Ectodermal cell (in vitro differentiated cells): ENCODE measurements around the gene LDLRAD4.

ENCODE experiments used
- H3K27ac ChIP-seq: 2 replicates; pipeline ENCODE4 v1.7.0; 2013; ENCODE audit warnings: mild to moderate bottlenecking, low read depth, low read length; ENCODE audit not compliant: insufficient read depth, poor library complexity, severe bottlenecking
- H3K27me3 ChIP-seq: 2 replicates; pipeline ENCODE4 v1.7.0; 2013; ENCODE audit warnings: mild to moderate bottlenecking, low read length; ENCODE audit not compliant: insufficient read depth, control insufficient read depth, poor library complexity, severe bottlenecking
- H3K36me3 ChIP-seq: one replicate; pipeline ENCODE4 v1.7.0; 2013; ENCODE audit warnings: low read length; ENCODE audit not compliant: control insufficient read depth, insufficient read depth
- H3K4me1 ChIP-seq: one replicate; pipeline ENCODE4 v1.7.0; 2013; ENCODE audit warnings: low read length; ENCODE audit not compliant: control insufficient read depth, insufficient read depth
- H3K4me3 ChIP-seq: 2 replicates; pipeline ENCODE4 v1.7.0; 2013; ENCODE audit warnings: low read depth, low read length, control low read depth; ENCODE audit not compliant: insufficient read depth
- H3K9me3 ChIP-seq: 2 replicates; pipeline ENCODE4 v1.7.0; 2013; ENCODE audit warnings: mild to moderate bottlenecking, low read length, moderate library complexity; ENCODE audit not compliant: control insufficient read depth
- WGBS, 2 experiments: methylation state at CpG; one replicate each; pipeline ENCODE4 v1.1.7; 2013; ENCODE audit warnings: missing lambda C conversion rate in 2 of 2; 5-methylcytosine and 5-hydroxymethylcytosine counted together

The LDLRAD4 gene

GRCh38 chr18:13236411-13236810 is 17.9 kb downstream of the LDLRAD4 start:
- 92 to 96% methylated on average over 9 of the region's 9 CpGs for WGBS, 2 experiments
- Histone ChIP-seq H3K9me3 (no peaks in the 10 kb centered on the region), H3K4me3 (no peak overlapping the region), H3K36me3 (no peaks in the 10 kb centered on the region), H3K27ac (no peak overlapping the region), H3K27me3 (no peaks in the 10 kb centered on the region), H3K4me1 (no peaks in the 10 kb centered on the region)

GRCh38 chr18:13237073-13237472 is 18.5 kb downstream of the LDLRAD4 start:
- Histone ChIP-seq H3K36me3 (no peaks in the 10 kb centered on the region), H3K27me3 (no peaks in the 10 kb centered on the region)

GRCh38 chr18:13237641-13238040 is 19.1 kb downstream of the LDLRAD4 start:
- H3K4me3 ChIP-seq, result no peak overlapping the region
- H3K27ac ChIP-seq, result no peak overlapping the region
- H3K4me1 ChIP-seq, result no peaks in the 10 kb centered on the region
- H3K9me3 ChIP-seq, result no peaks in the 10 kb centered on the region
- WGBS, 2 experiments, result 75 to 82% methylated on average over 3 of the region's 3 CpGs
- H3K27me3 ChIP-seq, result no peaks in the 10 kb centered on the region
- H3K36me3 ChIP-seq, result no peaks in the 10 kb centered on the region

More at GRCh38 chr18:13237073-13237472, 18.5 kb downstream of the LDLRAD4 start:
- no peaks in the 10 kb centered on the region for H3K9me3 ChIP-seq
- no peak overlapping the region for H3K27ac ChIP-seq
- no peak overlapping the region for H3K4me3 ChIP-seq
- no peaks in the 10 kb centered on the region for H3K4me1 ChIP-seq
- WGBS, 2 experiments, result 94 to 95% methylated on average over 7 of the region's 7 CpGs

- 50 to 64% methylated on average over 12 to 13 of the region's 13 CpGs for WGBS, 2 experiments
- H3K27me3 ChIP-seq, result no peaks in the 10 kb centered on the region
- peak overlapping the region; percentile 47 for H3K27ac ChIP-seq
Measured at GRCh38 chr18:13239171-13239956, 20.8 kb downstream of the LDLRAD4 start.

GRCh38 chr18:13240060-13240725 is 21.6 kb downstream of the LDLRAD4 start:
- 92 to 95% methylated on average over 15 of the region's 15 CpGs for WGBS, 2 experiments
- Histone ChIP-seq H3K9me3 (no peaks in the 10 kb centered on the region), H3K27me3 (no peaks in the 10 kb centered on the region), H3K4me1 (no peaks in the 10 kb centered on the region), H3K36me3 (no peaks in the 10 kb centered on the region), H3K4me3 (no peak overlapping the region), H3K27ac (no peak overlapping the region)

More at GRCh38 chr18:13239171-13239956, 20.8 kb downstream of the LDLRAD4 start:
- no peaks in the 10 kb centered on the region for H3K4me1 ChIP-seq
- no peak overlapping the region for H3K4me3 ChIP-seq
- no peaks in the 10 kb centered on the region for H3K9me3 ChIP-seq
- no peaks in the 10 kb centered on the region for H3K36me3 ChIP-seq

- Histone ChIP-seq H3K4me1 (no peaks in the 10 kb centered on the region), H3K27me3 (no peaks in the 10 kb centered on the region), H3K4me3 (no peak overlapping the region), H3K9me3 (no peaks in the 10 kb centered on the region), H3K27ac (no peak overlapping the region), H3K36me3 (no peaks in the 10 kb centered on the region)
- WGBS, 2 experiments, result 90 to 91% methylated on average over 31 of the region's 31 CpGs
Measured at GRCh38 chr18:13241083-13241892, 22.7 kb downstream of the LDLRAD4 start.

- Histone ChIP-seq H3K27ac (no peak overlapping the region), H3K27me3 (no peaks in the 10 kb centered on the region), H3K9me3 (no peaks in the 10 kb centered on the region), H3K36me3 (no peaks in the 10 kb centered on the region), H3K4me1 (no peaks in the 10 kb centered on the region), H3K4me3 (no peak overlapping the region)
- WGBS, 2 experiments, result 96% methylated on average over 13 of the region's 13 CpGs
Measured at GRCh38 chr18:13241893-13242175, 23.3 kb downstream of the LDLRAD4 start.

- no peaks in the 10 kb centered on the region for H3K9me3 ChIP-seq
- no peak overlapping the region for H3K4me3 ChIP-seq
- H3K27ac ChIP-seq, result no peak overlapping the region
- no peaks in the 10 kb centered on the region for H3K4me1 ChIP-seq
- no peaks in the 10 kb centered on the region for H3K36me3 ChIP-seq
- H3K27me3 ChIP-seq, result no peaks in the 10 kb centered on the region
- WGBS, 2 experiments, result 95 to 97% methylated on average over 5 of the region's 5 CpGs
Measured at GRCh38 chr18:13242797-13243196, 24.2 kb downstream of the LDLRAD4 start.

GRCh38 chr18:13243363-13243762 is 24.8 kb downstream of the LDLRAD4 start:
- 86 to 87% methylated on average over 9 of the region's 9 CpGs for WGBS, 2 experiments
- Histone ChIP-seq H3K9me3 (no peaks in the 10 kb centered on the region), H3K27ac (no peak overlapping the region), H3K36me3 (no peaks in the 10 kb centered on the region), H3K4me1 (no peaks in the 10 kb centered on the region), H3K27me3 (no peaks in the 10 kb centered on the region), H3K4me3 (no peak overlapping the region)

GRCh38 chr18:13244135-13244534 is 25.6 kb downstream of the LDLRAD4 start:
- H3K27me3 ChIP-seq, result no peaks in the 10 kb centered on the region
- H3K27ac ChIP-seq, result no peak overlapping the region
- no peaks in the 10 kb centered on the region for H3K9me3 ChIP-seq
- WGBS, 2 experiments, result 35 to 47% methylated on average over 1 of the region's 1 CpG
- H3K4me1 ChIP-seq, result no peaks in the 10 kb centered on the region
- H3K36me3 ChIP-seq, result no peaks in the 10 kb centered on the region
- H3K4me3 ChIP-seq, result no peak overlapping the region
